Astrocyte (in vitro differentiated cells and primary cell): ENCODE data around the gene STRN3.

Experiments used
- CTCF ChIP-seq: IDR thresholded peaks from 2 replicates; pipeline ENCODE4 v1.5.1; 2011; ENCODE audit warnings: low read depth, mild to moderate bottlenecking, inconsistent platforms, low read length, moderate library complexity; ENCODE audit not compliant: insufficient read depth
- EZH2 ChIP-seq: IDR thresholded peaks from 2 replicates; pipeline ENCODE4 v1.6.1; 2012; ENCODE audit warnings: mild to moderate bottlenecking, low read length, inconsistent platforms; ENCODE audit not compliant: insufficient read depth

- TF ChIP-seq CTCF (no peak), EZH2 (no peak)
These were observed 156.5 kb downstream of the STRN3 start for GRCh38 chr14:30869551-30870155.
